A673 (cell line): ENCODE data around the gene FAM241B. TPM values are rescaled to one million over a fixed set of nuclear protein-coding genes. Genes with fewer than 3 reads are reported as not detected.

Experiments
- BruUV-seq: library from RNA; stranded (reverse); fragments of 400-500 nt; replicated peaks from 2 replicates; lab custom pipeline; 2021; lab: Mats Ljungman, UMichigan
- CTCF ChIA-PET: fragments of 300-600 bp; sonication (Branson Sonifier 250); formaldehyde crosslinking; loops from one replicate; lab custom pipeline; 2022; ENCODE audit warnings: antibody characterized with exemption; lab: Charles Lee
- POLR2A ChIA-PET: fragments of 300-600 bp; sonication (Branson Sonifier 250); formaldehyde crosslinking; loops from one replicate; lab custom pipeline; 2022; ENCODE audit warnings: antibody characterized with exemption; ENCODE audit not compliant: low non-redundant PET; lab: Charles Lee
- DNase-seq: peaks from one replicate; pipeline ENCODE4 v3.0.0-alpha.2; 2015; ENCODE audit warnings: low spot score
- H3K27ac ChIP-seq: fragments of 200-600 bp; sonication (generic); 2 replicates; pipeline ENCODE4 v1.5.1; 2016; ENCODE audit warnings: mixed run types, low read depth, mild to moderate bottlenecking, mixed read lengths, antibody characterized with exemption, low read length; ENCODE audit not compliant: poor library complexity, severe bottlenecking
- H3K27me3 ChIP-seq: fragments of 200-600 bp; sonication (generic); replicated peaks from 2 replicates; pipeline ENCODE4 v1.6.1; 2017; ENCODE audit warnings: mixed run types, low read depth, mild to moderate bottlenecking, mixed read lengths, antibody characterized with exemption, low read length; ENCODE audit not compliant: insufficient read depth, poor library complexity
- H3K36me3 ChIP-seq: fragments of 200-600 bp; sonication (generic); 2 replicates; pipeline ENCODE4 v1.6.1; 2016; ENCODE audit warnings: mixed run types, mild to moderate bottlenecking, mixed read lengths, antibody characterized with exemption, low read length; ENCODE audit not compliant: insufficient read depth, poor library complexity, severe bottlenecking
- H3K4me1 ChIP-seq: fragments of 200-600 bp; sonication (generic); 2 replicates; pipeline ENCODE4 v1.6.1; 2017; ENCODE audit warnings: mixed run types, mild to moderate bottlenecking, mixed read lengths, antibody characterized with exemption, low read length; ENCODE audit not compliant: insufficient read depth, poor library complexity, severe bottlenecking
- H3K4me3 ChIP-seq: fragments of 200-600 bp; sonication (generic); 2 replicates; pipeline ENCODE4 v1.5.1; 2016; ENCODE audit warnings: low read depth, mixed run types, mild to moderate bottlenecking, mixed read lengths, low read length; ENCODE audit not compliant: poor library complexity, severe bottlenecking
- H3K9me3 ChIP-seq: fragments of 200-600 bp; sonication (generic); 2 replicates; pipeline ENCODE4 v1.6.1; 2016; ENCODE audit warnings: mixed run types, low read depth, mild to moderate bottlenecking, mixed read lengths, antibody characterized with exemption, low read length; ENCODE audit not compliant: poor library complexity, severe bottlenecking
- EZH2 ChIP-seq: fragments of 200-600 bp; sonication (generic); IDR thresholded peaks from 2 replicates; pipeline ENCODE4 v1.6.1; 2017; ENCODE audit warnings: borderline replicate concordance, low read depth, mild to moderate bottlenecking, mixed read lengths, antibody characterized with exemption, low read length; ENCODE audit not compliant: poor library complexity, severe bottlenecking
- intact Hi-C: fragments of 100-400 bp; cut with micrococcal nuclease; formaldehyde crosslinking; loops from one replicate; pipeline ENCODE4 v1.10.0; 2022; ENCODE audit not compliant: unreplicated experiment
- total RNA-seq: library from RNA; stranded (reverse); gene quantifications from 2 replicates; pipeline ENCODE4 v1.2.3, GENCODE V29; 2021
- TF ChIP-seq, protein P1 (sequence below): fragments of 300-800, 200-600 bp; sonication (generic); conservative IDR thresholded peaks from 2 replicates; pipeline ENCODE4 v1.5.1; 2017; ENCODE audit warnings: low read depth, mild to moderate bottlenecking, antibody characterized with exemption, low read length, moderate library complexity, mixed read lengths

The FAM241B gene
- total RNA-seq, 1 experiment from 2014 or later, result 4.2 TPM

DNA sequence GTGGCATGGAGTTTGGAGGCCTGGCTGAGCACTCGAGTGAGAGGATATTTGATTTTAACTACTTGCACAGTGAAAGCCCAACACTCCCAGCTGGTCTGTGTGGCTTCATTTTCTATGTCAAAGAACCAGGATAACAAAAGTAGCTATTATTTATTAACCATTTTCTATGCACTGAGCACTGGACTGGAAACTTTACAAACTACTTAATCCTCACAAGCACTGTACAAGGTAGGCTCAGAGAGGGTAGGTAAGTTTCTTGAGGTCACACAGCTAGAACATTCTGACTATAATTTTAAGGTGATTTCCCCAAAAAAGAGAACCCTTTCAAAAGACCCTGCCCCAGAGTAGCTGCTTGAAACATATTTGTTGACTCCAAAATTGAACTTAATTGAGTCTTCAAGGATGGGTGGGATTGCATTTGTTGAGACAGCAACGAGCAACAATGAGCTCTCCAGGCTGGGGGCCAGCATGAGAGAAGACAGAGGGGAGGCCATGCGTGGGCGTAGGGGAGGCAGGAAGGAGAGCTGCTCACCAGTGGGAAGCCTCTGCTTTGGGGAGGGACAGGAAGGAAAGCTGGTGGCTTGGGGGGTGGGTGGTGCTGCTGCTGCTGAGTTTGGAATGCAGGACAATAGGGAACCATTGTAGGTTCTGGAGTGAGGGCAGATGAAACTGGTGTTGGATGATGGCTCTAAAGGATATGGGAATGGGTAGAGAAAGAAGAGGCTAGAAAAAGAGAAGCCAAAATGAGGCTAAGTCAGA lies 31.5 kb downstream of the FAM241B start:
- Histone ChIP-seq H3K4me3 (no peak overlapping the region), H3K4me1 (no peaks in the 10 kb centered on the region), H3K27me3 (peaks cover 7% of the 10 kb centered on the region), H3K36me3 (no peaks in the 10 kb centered on the region), H3K9me3 (no peaks in the 10 kb centered on the region), H3K27ac (no peak overlapping the region)
- BruUV-seq, result no TSS peak
- CTCF ChIA-PET, result no interaction called here
- no peak for DNase-seq
- POLR2A ChIA-PET, result no interaction called here
- intact Hi-C loops, result no loop called here
- no peak for TF ChIP-seq EZH2
- TF ChIP-seq, protein P1, sequence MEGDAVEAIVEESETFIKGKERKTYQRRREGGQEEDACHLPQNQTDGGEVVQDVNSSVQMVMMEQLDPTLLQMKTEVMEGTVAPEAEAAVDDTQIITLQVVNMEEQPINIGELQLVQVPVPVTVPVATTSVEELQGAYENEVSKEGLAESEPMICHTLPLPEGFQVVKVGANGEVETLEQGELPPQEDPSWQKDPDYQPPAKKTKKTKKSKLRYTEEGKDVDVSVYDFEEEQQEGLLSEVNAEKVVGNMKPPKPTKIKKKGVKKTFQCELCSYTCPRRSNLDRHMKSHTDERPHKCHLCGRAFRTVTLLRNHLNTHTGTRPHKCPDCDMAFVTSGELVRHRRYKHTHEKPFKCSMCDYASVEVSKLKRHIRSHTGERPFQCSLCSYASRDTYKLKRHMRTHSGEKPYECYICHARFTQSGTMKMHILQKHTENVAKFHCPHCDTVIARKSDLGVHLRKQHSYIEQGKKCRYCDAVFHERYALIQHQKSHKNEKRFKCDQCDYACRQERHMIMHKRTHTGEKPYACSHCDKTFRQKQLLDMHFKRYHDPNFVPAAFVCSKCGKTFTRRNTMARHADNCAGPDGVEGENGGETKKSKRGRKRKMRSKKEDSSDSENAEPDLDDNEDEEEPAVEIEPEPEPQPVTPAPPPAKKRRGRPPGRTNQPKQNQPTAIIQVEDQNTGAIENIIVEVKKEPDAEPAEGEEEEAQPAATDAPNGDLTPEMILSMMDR, result no peak

DNA sequence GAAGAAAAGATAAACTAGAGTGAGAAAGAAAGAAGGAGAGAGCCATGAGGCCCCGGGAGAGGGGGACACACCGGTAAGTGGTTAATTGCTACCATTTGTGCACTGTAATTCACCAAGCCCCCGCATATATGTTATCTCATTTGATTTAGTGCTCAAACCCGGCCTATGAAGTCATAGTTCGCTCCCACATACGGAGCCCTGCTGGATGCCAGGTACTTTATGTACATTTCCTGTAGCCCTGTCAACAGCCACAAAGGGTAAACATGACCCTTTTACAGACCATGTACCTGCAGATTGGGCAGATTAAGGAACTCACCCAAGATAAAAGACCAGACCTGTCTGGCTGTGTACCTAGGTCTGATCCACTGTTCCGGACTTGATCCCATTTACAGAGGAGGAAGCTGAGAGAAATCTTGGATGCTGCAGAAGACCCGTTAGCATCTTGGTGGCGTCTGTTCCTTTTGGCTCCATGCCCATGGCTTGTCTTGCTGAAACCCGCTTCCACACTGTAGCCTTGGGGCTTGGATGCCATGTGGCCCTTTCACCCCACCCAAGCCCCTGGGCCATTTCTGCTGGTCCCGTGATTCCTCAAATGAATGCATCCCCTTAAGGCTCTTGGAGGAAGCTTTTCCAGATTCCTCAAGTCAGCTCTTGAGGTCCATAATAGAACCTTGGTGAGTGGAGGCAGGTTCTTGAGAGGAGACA lies 32.3 kb downstream of the FAM241B start:
- CTCF ChIA-PET, result no interaction called here
- Histone ChIP-seq H3K9me3 (no peaks in the 10 kb centered on the region), H3K4me3 (no peak overlapping the region), H3K27me3 (peaks cover 14% of the 10 kb centered on the region), H3K4me1 (no peaks in the 10 kb centered on the region), H3K36me3 (no peaks in the 10 kb centered on the region), H3K27ac (no peak overlapping the region)
- intact Hi-C loops, result no loop called here
- POLR2A ChIA-PET, result no interaction called here
- TF ChIP-seq EZH2, result no peak
- TF ChIP-seq, protein P1, result no peak
- no peak for DNase-seq
- no TSS peak for BruUV-seq

DNA sequence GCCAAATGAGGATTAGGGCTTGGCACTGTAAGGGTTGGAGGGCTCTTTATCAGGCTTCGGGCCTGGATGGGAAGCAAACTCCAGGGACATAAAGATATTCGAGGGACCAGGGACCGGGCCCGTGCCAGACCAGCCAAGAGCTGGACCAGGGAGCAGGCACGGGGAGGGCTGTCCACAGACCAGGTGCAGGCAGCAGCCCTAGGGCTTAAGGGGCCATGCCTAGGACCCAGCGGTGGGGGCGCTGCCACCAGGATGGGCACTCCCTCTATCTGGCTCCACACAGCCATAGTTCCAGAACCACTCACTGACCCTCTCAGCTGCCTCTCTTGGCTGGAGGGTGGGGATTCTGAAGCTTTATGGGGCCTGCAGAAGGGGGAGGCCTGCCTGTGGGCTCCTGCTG lies 32.9 kb downstream of the FAM241B start:
- ChIA-PET CTCF (interaction anchor here (0.6 kb wide), 1 partner anchor 155 kb away, joined by 5 read pairs; no protein-coding TSS in a partner anchor), POLR2A (no interaction called here)
- intact Hi-C loops, result no loop called here
- H3K4me3 ChIP-seq, result no peak overlapping the region
- H3K27me3 ChIP-seq, result peaks cover 16% of the 10 kb centered on the region
- H3K36me3 ChIP-seq, result no peaks in the 10 kb centered on the region
- no TSS peak for BruUV-seq
- no peaks in the 10 kb centered on the region for H3K4me1 ChIP-seq
- no peak for DNase-seq
- TF ChIP-seq, protein P1, result no peak
- no peak for TF ChIP-seq EZH2
- H3K27ac ChIP-seq, result no peak overlapping the region
- H3K9me3 ChIP-seq, result no peaks in the 10 kb centered on the region
